GM21529 (cell line): Measurements from ENCODE around the gene EPHA6.
"Not testable (repeated sequence)": the region's sequence is repeated elsewhere in the genome, so short reads cannot be mapped to it uniquely, and the experiment has no call there.

Source experiments
- ATAC-seq: cut with Tn5 transposase; IDR thresholded peaks from one replicate; pipeline ENCODE4 v1.9.1; 2021; ENCODE audit not compliant: unreplicated experiment

The EPHA6 gene

GRCh38 chr3:97010881-97011657, 196.7 kb downstream of the EPHA6 start:
- ATAC-seq = no peak

GRCh38 chr3:97021778-97022177, 207.4 kb downstream of the EPHA6 start:
- no peak for ATAC-seq

GRCh38 chr3:97025612-97026011, 211.2 kb downstream of the EPHA6 start:
- ATAC-seq = not testable (repeated sequence)

- no peak for ATAC-seq
These were observed 215.6 kb downstream of the EPHA6 start for GRCh38 chr3:97029972-97030371.

- ATAC-seq = no peak
These were observed 223.0 kb downstream of the EPHA6 start for GRCh38 chr3:97037294-97037943.

GRCh38 chr3:97043411-97043810, 229.0 kb downstream of the EPHA6 start:
- ATAC-seq = no peak

- ATAC-seq = no peak
These were observed 243.0 kb downstream of the EPHA6 start for GRCh38 chr3:97057365-97057764.

- ATAC-seq = no peak
These were observed 244.8 kb downstream of the EPHA6 start for GRCh38 chr3:97059168-97059567.

- no peak for ATAC-seq
These were observed 252.1 kb downstream of the EPHA6 start for GRCh38 chr3:97066531-97066930.

- ATAC-seq = no peak
These were observed 255.9 kb downstream of the EPHA6 start for GRCh38 chr3:97070302-97070701.

- no peak for ATAC-seq
These were observed 260.2 kb downstream of the EPHA6 start for GRCh38 chr3:97074546-97074945.

GRCh38 chr3:97076673-97077072, 262.3 kb downstream of the EPHA6 start:
- ATAC-seq = no peak

GRCh38 chr3:97089621-97090020, 275.2 kb downstream of the EPHA6 start:
- ATAC-seq = no peak

GRCh38 chr3:97102641-97103040, 288.2 kb downstream of the EPHA6 start:
- ATAC-seq = no peak

- no peak for ATAC-seq
These were observed 291.7 kb downstream of the EPHA6 start for GRCh38 chr3:97105989-97106651.

GRCh38 chr3:97106652-97106989, 292.2 kb downstream of the EPHA6 start:
- ATAC-seq = no peak

- ATAC-seq = no peak
These were observed 293.7 kb downstream of the EPHA6 start for GRCh38 chr3:97108136-97108535.

- no peak for ATAC-seq
These were observed 296.9 kb downstream of the EPHA6 start for GRCh38 chr3:97111244-97111643.

GRCh38 chr3:97121386-97121785, 307.0 kb downstream of the EPHA6 start:
- ATAC-seq = no peak

GRCh38 chr3:97125902-97126499, 311.6 kb downstream of the EPHA6 start:
- no peak for ATAC-seq

GRCh38 chr3:97131476-97131875, 317.1 kb downstream of the EPHA6 start:
- ATAC-seq = no peak
